MM.1S (cell line): Measurements from ENCODE around the gene CYP2E1.

ENCODE experiments used
- DNase-seq: peaks from one replicate; pipeline ENCODE4 v3.0.0-alpha.2; 2015
- H2AFZ ChIP-seq: fragments of 300-600 bp; sonication (generic); 2 replicates; pipeline ENCODE4 v1.6.0; 2016; ENCODE audit warnings: antibody characterized with exemption, low read length
- H3F3A ChIP-seq: fragments of 300-600 bp; sonication (generic); 2 replicates; pipeline ENCODE4 v1.6.1; 2016; ENCODE audit warnings: mild to moderate bottlenecking, antibody characterized with exemption, low read length, moderate library complexity, mixed read lengths; ENCODE audit not compliant: insufficient read depth
- H3K27ac ChIP-seq: fragments of 300-600 bp; sonication (generic); 2 replicates; pipeline ENCODE4 v1.5.1; 2016; ENCODE audit warnings: mild to moderate bottlenecking, low read length
- H3K27me3 ChIP-seq: fragments of 300-600 bp; sonication (generic); replicated peaks from 2 replicates; pipeline ENCODE4 v1.6.0; 2016; ENCODE audit warnings: low read length; ENCODE audit not compliant: insufficient read depth
- H3K36me3 ChIP-seq: fragments of 300-600 bp; sonication (generic); replicated peaks from 2 replicates; pipeline ENCODE4 v1.6.1; 2016; ENCODE audit warnings: mild to moderate bottlenecking, low read length, mixed read lengths; ENCODE audit not compliant: insufficient read depth
- H3K4me1 ChIP-seq: fragments of 300-600 bp; sonication (generic); 2 replicates; pipeline ENCODE4 v1.6.1; 2016; ENCODE audit warnings: low read length, mixed read lengths
- H3K4me2 ChIP-seq: fragments of 300-600 bp; sonication (generic); 2 replicates; pipeline ENCODE4 v1.6.0; 2016; ENCODE audit warnings: low read depth, low read length
- H3K4me3 ChIP-seq: fragments of 300-600 bp; sonication (generic); 2 replicates; pipeline ENCODE4 v1.5.1; 2016; ENCODE audit warnings: low read length, mixed read lengths
- H3K79me2 ChIP-seq: fragments of 300-600 bp; sonication (generic); 2 replicates; pipeline ENCODE4 v1.6.1; 2016; ENCODE audit warnings: mixed run types, low read length, mixed read lengths
- H3K9ac ChIP-seq: fragments of 300-600 bp; sonication (generic); 2 replicates; pipeline ENCODE4 v1.6.1; 2016; ENCODE audit warnings: low read length, mixed read lengths
- H3K9me2 ChIP-seq: fragments of 300-600 bp; sonication (generic); replicated peaks from 2 replicates; pipeline ENCODE4 v1.6.1; 2016; ENCODE audit warnings: mild to moderate bottlenecking, low read length, mixed read lengths; ENCODE audit not compliant: insufficient read depth
- H3K9me3 ChIP-seq: fragments of 300-600 bp; sonication (generic); replicated peaks from 2 replicates; pipeline ENCODE4 v1.6.1; 2016; ENCODE audit warnings: mild to moderate bottlenecking, low read length, mixed read lengths; ENCODE audit not compliant: insufficient read depth
- H4K20me1 ChIP-seq: fragments of 300-600 bp; sonication (generic); 2 replicates; pipeline ENCODE4 v1.6.1; 2016; ENCODE audit warnings: mild to moderate bottlenecking, low read length, moderate library complexity, mixed read lengths; ENCODE audit not compliant: insufficient read depth
- EZH2 ChIP-seq: fragments of 300-600 bp; sonication (generic); optimal IDR thresholded peaks from 2 replicates; pipeline ENCODE3; 2017; ENCODE audit warnings: low read depth, mild to moderate bottlenecking, antibody characterized with exemption, low read length, mixed read lengths
- EZH2phosphoT487 ChIP-seq: fragments of 300-600 bp; sonication (generic); IDR thresholded peaks from 2 replicates; pipeline ENCODE4 v1.6.1; 2018; ENCODE audit warnings: antibody characterized with exemption, low read length
- TF ChIP-seq, protein P1 (sequence below): fragments of 300-600 bp; sonication (generic); IDR thresholded peaks from 2 replicates; pipeline ENCODE4 v1.5.1; 2016; ENCODE audit warnings: antibody characterized with exemption, low read length, mixed read lengths

CYP2E1 gene

DNA sequence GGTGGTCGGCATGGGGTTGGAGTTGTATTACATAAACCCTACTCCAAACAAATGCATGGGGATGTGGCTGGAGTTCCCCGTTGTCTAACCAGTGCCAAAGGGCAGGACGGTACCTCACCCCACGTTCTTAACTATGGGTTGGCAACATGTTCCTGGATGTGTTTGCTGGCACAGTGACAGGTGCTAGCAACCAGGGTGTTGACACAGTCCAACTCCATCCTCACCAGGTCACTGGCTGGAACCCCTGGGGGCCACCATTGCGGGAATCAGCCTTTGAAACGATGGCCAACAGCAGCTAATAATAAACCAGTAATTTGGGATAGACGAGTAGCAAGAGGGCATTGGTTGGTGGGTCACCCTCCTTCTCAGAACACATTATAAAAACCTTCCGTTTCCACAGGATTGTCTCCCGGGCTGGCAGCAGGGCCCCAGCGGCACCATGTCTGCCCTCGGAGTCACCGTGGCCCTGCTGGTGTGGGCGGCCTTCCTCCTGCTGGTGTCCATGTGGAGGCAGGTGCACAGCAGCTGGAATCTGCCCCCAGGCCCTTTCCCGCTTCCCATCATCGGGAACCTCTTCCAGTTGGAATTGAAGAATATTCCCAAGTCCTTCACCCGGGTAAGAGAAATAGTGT, at the start of gene CYP2E1:
Gene CYP2E1 (plus strand): TSS at position 407 of the 632 bp plus-strand sequence. CDS start 33 bp downstream, at position 440.
- Histone ChIP-seq H3K27me3 (peaks cover 59% of the 10 kb centered on the region), H3K79me2 (no peaks in the 10 kb centered on the region), H3K9me3 (no peaks in the 10 kb centered on the region), H3K36me3 (no peaks in the 10 kb centered on the region), H3K9ac (no peak within 1 kb of the TSS), H3K4me1 (no peaks in the 10 kb centered on the region), H3F3A (no peaks in the 10 kb centered on the region), H2AFZ (no peak within 1 kb of the TSS), H3K27ac (no peak within 1 kb of the TSS), H3K4me2 (no peak within 1 kb of the TSS), H4K20me1 (no peaks in the 10 kb centered on the region), H3K9me2 (no peaks in the 10 kb centered on the region), H3K4me3 (no peak within 1 kb of the TSS)
- TF ChIP-seq, protein P1, sequence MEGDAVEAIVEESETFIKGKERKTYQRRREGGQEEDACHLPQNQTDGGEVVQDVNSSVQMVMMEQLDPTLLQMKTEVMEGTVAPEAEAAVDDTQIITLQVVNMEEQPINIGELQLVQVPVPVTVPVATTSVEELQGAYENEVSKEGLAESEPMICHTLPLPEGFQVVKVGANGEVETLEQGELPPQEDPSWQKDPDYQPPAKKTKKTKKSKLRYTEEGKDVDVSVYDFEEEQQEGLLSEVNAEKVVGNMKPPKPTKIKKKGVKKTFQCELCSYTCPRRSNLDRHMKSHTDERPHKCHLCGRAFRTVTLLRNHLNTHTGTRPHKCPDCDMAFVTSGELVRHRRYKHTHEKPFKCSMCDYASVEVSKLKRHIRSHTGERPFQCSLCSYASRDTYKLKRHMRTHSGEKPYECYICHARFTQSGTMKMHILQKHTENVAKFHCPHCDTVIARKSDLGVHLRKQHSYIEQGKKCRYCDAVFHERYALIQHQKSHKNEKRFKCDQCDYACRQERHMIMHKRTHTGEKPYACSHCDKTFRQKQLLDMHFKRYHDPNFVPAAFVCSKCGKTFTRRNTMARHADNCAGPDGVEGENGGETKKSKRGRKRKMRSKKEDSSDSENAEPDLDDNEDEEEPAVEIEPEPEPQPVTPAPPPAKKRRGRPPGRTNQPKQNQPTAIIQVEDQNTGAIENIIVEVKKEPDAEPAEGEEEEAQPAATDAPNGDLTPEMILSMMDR = no peak
- TF ChIP-seq EZH2 (no peak), EZH2phosphoT487 (no peak)
- DNase-seq = no peak

DNA sequence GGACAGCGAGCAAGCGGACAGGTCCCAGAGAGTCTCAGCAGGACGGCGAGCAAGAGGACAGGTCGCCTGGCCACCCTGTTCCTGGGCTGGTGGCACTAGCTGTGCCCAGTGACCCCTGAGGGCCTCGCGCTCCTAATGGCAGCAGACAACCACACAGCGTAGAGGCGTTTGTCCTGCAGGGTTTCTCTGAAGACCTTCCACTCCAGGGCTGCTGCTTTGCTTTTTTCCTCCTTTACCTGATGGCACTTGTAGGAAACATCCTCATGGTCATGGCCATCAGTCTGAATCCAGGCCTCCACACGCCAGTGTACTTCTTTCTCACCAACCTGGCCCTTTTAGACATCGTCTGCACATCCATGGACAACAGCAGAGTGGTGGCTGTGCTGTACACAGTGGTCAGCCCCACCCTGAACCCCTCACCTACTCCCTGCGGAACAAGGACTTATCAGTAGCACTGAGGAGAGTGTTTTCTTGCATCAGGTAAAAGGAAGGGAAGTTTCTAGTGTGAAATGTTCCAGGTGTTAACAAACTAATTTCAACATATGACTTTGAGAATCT, 46.0 kb upstream of the CYP2E1 start:
- H3K27me3 ChIP-seq = peaks cover 26% of the 10 kb centered on the region
- DNase-seq = no peak
- H3K79me2 ChIP-seq = no peaks in the 10 kb centered on the region
- no peaks in the 10 kb centered on the region for H3K9me2 ChIP-seq
- H3F3A ChIP-seq = no peaks in the 10 kb centered on the region
- H3K36me3 ChIP-seq = no peaks in the 10 kb centered on the region
- 0 out of 2 replicates have a peak, but pooled peaks cover 2% of the 10 kb centered on the region for H3K9me3 ChIP-seq
- TF ChIP-seq, protein P1 = no peak
- TF ChIP-seq EZH2 = no peak
- no peak for TF ChIP-seq EZH2phosphoT487
- H3K4me1 ChIP-seq = no peaks in the 10 kb centered on the region
- no peak overlapping the region for H3K4me2 ChIP-seq
- H2AFZ ChIP-seq = no peak overlapping the region
- no peak overlapping the region for H3K4me3 ChIP-seq
- no peaks in the 10 kb centered on the region for H4K20me1 ChIP-seq
- H3K27ac ChIP-seq = no peak overlapping the region
- no peak overlapping the region for H3K9ac ChIP-seq

DNA sequence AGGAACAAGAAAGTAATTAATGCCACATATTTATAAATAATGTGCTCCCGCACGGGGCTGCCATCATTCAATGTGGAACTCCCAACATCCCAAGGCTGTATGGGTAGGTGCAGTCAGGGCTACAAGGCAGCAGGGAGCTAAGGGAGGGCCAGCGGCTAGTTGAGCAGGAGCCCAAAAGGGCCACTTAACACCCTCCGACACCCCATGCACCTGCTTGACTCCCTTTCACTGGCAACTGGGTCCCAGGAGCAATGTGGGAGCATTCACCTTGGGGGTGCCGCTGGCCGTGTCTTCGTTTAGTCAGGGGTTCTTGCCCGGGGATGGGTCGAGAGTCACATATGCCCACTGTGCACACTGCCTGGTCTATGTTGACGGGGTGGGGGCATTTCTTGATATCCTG, 45.5 kb upstream of the CYP2E1 start:
- H3F3A ChIP-seq = no peaks in the 10 kb centered on the region
- no peak overlapping the region for H3K9ac ChIP-seq
- H3K9me2 ChIP-seq = no peaks in the 10 kb centered on the region
- TF ChIP-seq EZH2 (no peak), EZH2phosphoT487 (no peak)
- TF ChIP-seq, protein P1 = no peak
- no peak for DNase-seq
- no peaks in the 10 kb centered on the region for H3K4me1 ChIP-seq
- no peak overlapping the region for H3K4me2 ChIP-seq
- no peaks in the 10 kb centered on the region for H3K36me3 ChIP-seq
- no peak overlapping the region for H2AFZ ChIP-seq
- no peaks in the 10 kb centered on the region for H3K79me2 ChIP-seq
- no peak overlapping the region for H3K27ac ChIP-seq
- no peaks in the 10 kb centered on the region for H4K20me1 ChIP-seq
- H3K27me3 ChIP-seq = peaks cover 26% of the 10 kb centered on the region
- H3K4me3 ChIP-seq = no peak overlapping the region
- 0 out of 2 replicates have a peak, but pooled peaks cover 2% of the 10 kb centered on the region for H3K9me3 ChIP-seq
